ENCODE measurements around the gene AGRN. TPM values are rescaled to one million over a fixed set of nuclear protein-coding genes. Genes with fewer than 3 reads are reported as not detected.
A peak's percentile ranks its signal among the peaks of the same experiment; 100 is the strongest.

Gene AGRN
- total and polyA plus RNA-seq, 2 of the 4 experiments (the other 2 are of a cell fraction) = 8.1 to 115 TPM

- Histone ChIP-seq H3K79me1 (ENCODE audit: low read depth in 1 of 2, low read length in 2 of 2) (0 out of 4 replicates have a peak, but pooled peaks cover 0 to under 1% of the 10 kb centered on the region in 2 experiments), H3K9ac (ENCODE audit: low read depth, low read length) (no peak overlapping the region), H3K4ac (ENCODE audit: low read depth, low read length) (no peak overlapping the region), H2BK5ac (ENCODE audit: low read depth, low read length, poor library complexity, severe bottlenecking) (no peak overlapping the region), H3K27me3 (ENCODE audit: control insufficient read depth, insufficient read depth, low read length) (no peaks in the 10 kb centered on the region; the same call in 1 of the 2 replicates), H4K20me1 (ENCODE audit: insufficient read depth, low read length) (no peaks in the 10 kb centered on the region), H2BK15ac (ENCODE audit: low read depth, low read length) (no peak overlapping the region), H4K91ac (ENCODE audit: insufficient read depth, low read depth, low read length) (no peak overlapping the region), H2AFZ (replicated peaks; ENCODE audit: low read length, poor library complexity) (peak overlapping the region; percentile 71), H2BK20ac (ENCODE audit: low read depth, low read length) (no peak overlapping the region), H4K5ac (ENCODE audit: low read depth, low read length) (no peak overlapping the region), H3K27ac (ENCODE audit: insufficient read depth, low read length) (no peak overlapping the region), H3K9me1 (ENCODE audit: insufficient read depth, low read length) (0 out of 2 replicates have a peak, but pooled peaks cover 2% of the 10 kb centered on the region), H3K14ac (replicated peaks; ENCODE audit: low read depth, low read length) (no peak overlapping the region), H3K4me2 (ENCODE audit: low read depth, low read length) (peak overlapping the region; percentile 68), H3K4me3 (ENCODE audit: insufficient read depth, low read depth, low read length) (0 out of 2 replicates have a peak overlapping the region, but pooled peaks have one; percentile 19), H4K8ac (ENCODE audit: low read depth in 2 of 2, low read length in 2 of 2) (peak overlapping the region in 1 of 2 experiments; percentile 44; a peak in 1 of 4 replicates), H2AK5ac (ENCODE audit: low read depth, low read length) (no peak overlapping the region), H3K18ac (ENCODE audit: low read depth, low read length) (no peak overlapping the region), H3K9me3 (ENCODE audit: control insufficient read depth, insufficient read depth, low read length) (no peaks in the 10 kb centered on the region), H2BK120ac (ENCODE audit: low read depth, low read length) (no peak overlapping the region), H3K56ac (ENCODE audit: extremely low read depth, insufficient read depth, low read length) (no peak overlapping the region), H3K36me3 (ENCODE audit: control insufficient read depth, insufficient read depth, low read length) (no peaks in the 10 kb centered on the region), H3K23ac (ENCODE audit: low read depth, low read length) (no peak overlapping the region), H2AK9ac (replicated peaks; ENCODE audit: low read depth, low read length, poor library complexity) (peak overlapping the region; percentile 42), H3K4me1 (ENCODE audit: control insufficient read depth, insufficient read depth, low read length) (peaks cover 10% of the 10 kb centered on the region)
- intact Hi-C loops (cut with micrococcal nuclease) = no loop called here
- 20% methylated on average over 2 of the region's 55 CpGs; no CpG with 5 or more reads in 1 of the 2 experiments for WGBS, 2 experiments (ENCODE audit: extremely low coverage in 2 of 2, insufficient read length in 1 of 2)
- no peak for TF ChIP-seq BHLHE40 (IDR thresholded peaks at IDR 0.05; ENCODE audit: low read depth, low read length)
- TF ChIP-seq RAD21 (IDR thresholded peaks at IDR 0.05; ENCODE audit: low read length) = no peak
- TF ChIP-seq MXI1 (IDR thresholded peaks at IDR 0.05; ENCODE audit: borderline replicate concordance, low read depth, low read length) = no peak
- no peak for TF ChIP-seq CEBPB (IDR thresholded peaks at IDR 0.05; ENCODE audit: low read depth, low read length)
- TF ChIP-seq SMC3 (IDR thresholded peaks at IDR 0.05; ENCODE audit: low read depth, low read length) = no peak
- TF ChIP-seq NFE2L2 (IDR thresholded peaks at IDR 0.05; ENCODE audit: low read depth, low read length) = no peak
- TF ChIP-seq FOS (IDR thresholded peaks at IDR 0.05; ENCODE audit: low read depth, low read length) = no peak
- TF ChIP-seq ELK1 (IDR thresholded peaks at IDR 0.05; ENCODE audit: borderline replicate concordance, low read depth, low read length) = no peak
- no peak for TF ChIP-seq USF2 (IDR thresholded peaks at IDR 0.05; ENCODE audit: low read depth, low read length)
- BruUV-seq (replicated peaks) = no TSS peak
- ChIA-PET POLR2A (ENCODE audit: unreplicated experiment) (no interaction called here), CTCF (no interaction called here)
- DNase-seq (no peak), ATAC-seq (ENCODE audit: low read depth) (peak; percentile 8)
- in situ Hi-C loops (cut with MboI; ENCODE audit: low sequenced_read_pairs) = no loop called here
- dilution Hi-C loops (cut with HindIII; ENCODE audit: low sequenced_read_pairs, unreplicated experiment) = no loop called here
These were observed 48.7 kb downstream of the AGRN start for GRCh38 chr1:1068517-1069055.

All from IMR-90 (cell line).